ENCODE measurements around the gene BASP1.

BASP1 gene

DNA sequence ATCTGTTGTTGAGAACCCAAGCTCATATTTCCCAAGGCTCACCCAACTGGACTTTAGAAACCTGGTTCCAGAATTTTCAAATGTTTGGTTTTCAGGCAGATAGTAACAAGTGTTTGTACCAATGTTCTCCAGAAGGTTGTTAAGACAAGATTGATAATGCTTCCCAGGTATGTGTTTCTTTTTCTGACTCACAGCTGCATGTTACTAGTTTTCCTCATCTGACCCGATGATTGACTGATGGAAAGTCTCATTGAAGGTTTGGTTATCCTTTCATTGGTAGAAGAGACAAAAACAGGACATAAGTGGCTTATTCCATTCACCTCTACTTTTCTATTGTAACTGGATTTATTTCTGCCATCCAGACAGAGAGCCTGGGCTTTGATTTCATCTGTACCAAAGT lies 10.4 kb downstream of the BASP1 start:
- no peaks in the 10 kb centered on the region for H3K36me3 ChIP-seq
- no peaks in the 10 kb centered on the region for H3K9me3 ChIP-seq (ENCODE audit: severe bottlenecking)
- H3K4me3 ChIP-seq (ENCODE audit: low read depth, low read length): no peak overlapping the region
- TF ChIP-seq, protein P1, sequence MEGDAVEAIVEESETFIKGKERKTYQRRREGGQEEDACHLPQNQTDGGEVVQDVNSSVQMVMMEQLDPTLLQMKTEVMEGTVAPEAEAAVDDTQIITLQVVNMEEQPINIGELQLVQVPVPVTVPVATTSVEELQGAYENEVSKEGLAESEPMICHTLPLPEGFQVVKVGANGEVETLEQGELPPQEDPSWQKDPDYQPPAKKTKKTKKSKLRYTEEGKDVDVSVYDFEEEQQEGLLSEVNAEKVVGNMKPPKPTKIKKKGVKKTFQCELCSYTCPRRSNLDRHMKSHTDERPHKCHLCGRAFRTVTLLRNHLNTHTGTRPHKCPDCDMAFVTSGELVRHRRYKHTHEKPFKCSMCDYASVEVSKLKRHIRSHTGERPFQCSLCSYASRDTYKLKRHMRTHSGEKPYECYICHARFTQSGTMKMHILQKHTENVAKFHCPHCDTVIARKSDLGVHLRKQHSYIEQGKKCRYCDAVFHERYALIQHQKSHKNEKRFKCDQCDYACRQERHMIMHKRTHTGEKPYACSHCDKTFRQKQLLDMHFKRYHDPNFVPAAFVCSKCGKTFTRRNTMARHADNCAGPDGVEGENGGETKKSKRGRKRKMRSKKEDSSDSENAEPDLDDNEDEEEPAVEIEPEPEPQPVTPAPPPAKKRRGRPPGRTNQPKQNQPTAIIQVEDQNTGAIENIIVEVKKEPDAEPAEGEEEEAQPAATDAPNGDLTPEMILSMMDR (IDR thresholded peaks at IDR 0.05; ENCODE audit: low read depth, low read length): no peak
- no peak overlapping the region for H3K27ac ChIP-seq
- H3K27me3 ChIP-seq (ENCODE audit: insufficient read depth, low read depth, severe bottlenecking): no peaks in the 10 kb centered on the region
- DNase-seq: no peak

DNA sequence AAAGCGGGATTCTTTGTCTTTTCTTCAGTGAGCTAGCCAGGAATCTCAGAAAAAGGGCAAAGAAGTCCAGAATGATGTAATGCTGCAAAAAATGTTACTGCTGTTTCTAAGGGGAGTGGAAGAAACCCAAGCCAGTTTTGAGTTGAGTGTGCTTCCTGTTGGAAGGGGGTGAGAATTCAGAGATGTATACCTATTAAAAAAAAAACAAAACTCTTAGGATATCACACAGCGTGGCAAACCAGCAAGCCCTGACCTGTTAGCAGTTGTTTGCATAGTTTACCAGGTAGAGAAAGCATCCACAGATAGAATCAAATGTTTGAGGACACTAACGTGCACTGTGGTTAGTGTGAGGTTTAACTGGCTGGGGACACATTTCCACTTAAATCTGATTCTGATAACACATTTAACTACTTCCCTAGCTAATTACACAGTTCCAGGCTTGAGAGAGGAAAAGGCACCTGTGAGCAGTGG lies 11.4 kb downstream of the BASP1 start:
- H3K9me3 ChIP-seq (ENCODE audit: severe bottlenecking): no peaks in the 10 kb centered on the region
- H3K36me3 ChIP-seq: no peaks in the 10 kb centered on the region
- no peak for DNase-seq
- H3K27me3 ChIP-seq (ENCODE audit: insufficient read depth, low read depth, severe bottlenecking): no peaks in the 10 kb centered on the region
- TF ChIP-seq, protein P1 (IDR thresholded peaks at IDR 0.05; ENCODE audit: low read depth, low read length): no peak
- H3K27ac ChIP-seq: no peak overlapping the region
- H3K4me3 ChIP-seq (ENCODE audit: low read depth, low read length): no peak overlapping the region

DNA sequence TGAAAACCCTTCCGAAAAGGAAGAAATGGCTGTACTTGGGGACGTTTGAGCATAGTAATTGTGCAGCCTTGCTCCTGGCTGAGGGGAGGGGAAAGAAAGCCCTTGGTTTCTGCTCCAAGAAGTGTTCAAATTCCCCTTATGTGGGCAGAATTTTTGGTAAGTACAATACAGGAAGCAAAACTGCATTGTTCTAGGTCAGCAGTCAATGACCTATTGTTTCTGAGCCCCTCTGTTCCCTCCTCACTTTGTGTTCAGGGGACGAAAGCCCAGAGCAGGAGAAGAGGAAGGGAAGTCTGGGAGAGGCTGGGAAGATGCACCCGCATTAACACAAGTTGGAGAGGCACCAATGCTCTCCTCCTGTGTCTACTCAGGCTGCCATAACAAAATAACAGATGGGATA lies 11.9 kb downstream of the BASP1 start:
- no peak for DNase-seq
- Histone ChIP-seq H3K36me3 (no peaks in the 10 kb centered on the region), H3K27me3 (ENCODE audit: insufficient read depth, low read depth, severe bottlenecking) (no peaks in the 10 kb centered on the region), H3K9me3 (ENCODE audit: severe bottlenecking) (no peaks in the 10 kb centered on the region), H3K27ac (no peak overlapping the region), H3K4me3 (ENCODE audit: low read depth, low read length) (no peak overlapping the region)
- TF ChIP-seq, protein P1 (IDR thresholded peaks at IDR 0.05; ENCODE audit: low read depth, low read length): no peak

DNA sequence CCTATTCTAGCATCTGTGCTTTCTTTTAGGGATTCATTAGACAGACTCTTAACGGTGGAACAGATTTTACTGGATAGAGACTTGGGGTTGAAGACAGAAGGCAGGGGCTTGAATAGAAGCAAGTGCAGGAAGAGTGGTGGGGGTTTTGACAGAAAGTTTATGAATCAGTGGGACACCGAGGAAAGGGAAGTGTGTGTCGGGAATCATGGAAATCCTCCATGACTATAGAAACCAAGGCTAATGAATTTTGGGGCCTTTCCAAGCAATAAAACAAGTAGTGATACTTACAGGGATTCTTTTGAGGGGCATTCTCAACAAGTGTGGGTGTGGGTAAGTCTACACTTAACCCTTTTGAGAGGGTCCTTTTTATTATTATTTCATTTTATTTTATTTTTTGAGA lies 12.8 kb downstream of the BASP1 start:
- no peaks in the 10 kb centered on the region for H3K36me3 ChIP-seq

DNA sequence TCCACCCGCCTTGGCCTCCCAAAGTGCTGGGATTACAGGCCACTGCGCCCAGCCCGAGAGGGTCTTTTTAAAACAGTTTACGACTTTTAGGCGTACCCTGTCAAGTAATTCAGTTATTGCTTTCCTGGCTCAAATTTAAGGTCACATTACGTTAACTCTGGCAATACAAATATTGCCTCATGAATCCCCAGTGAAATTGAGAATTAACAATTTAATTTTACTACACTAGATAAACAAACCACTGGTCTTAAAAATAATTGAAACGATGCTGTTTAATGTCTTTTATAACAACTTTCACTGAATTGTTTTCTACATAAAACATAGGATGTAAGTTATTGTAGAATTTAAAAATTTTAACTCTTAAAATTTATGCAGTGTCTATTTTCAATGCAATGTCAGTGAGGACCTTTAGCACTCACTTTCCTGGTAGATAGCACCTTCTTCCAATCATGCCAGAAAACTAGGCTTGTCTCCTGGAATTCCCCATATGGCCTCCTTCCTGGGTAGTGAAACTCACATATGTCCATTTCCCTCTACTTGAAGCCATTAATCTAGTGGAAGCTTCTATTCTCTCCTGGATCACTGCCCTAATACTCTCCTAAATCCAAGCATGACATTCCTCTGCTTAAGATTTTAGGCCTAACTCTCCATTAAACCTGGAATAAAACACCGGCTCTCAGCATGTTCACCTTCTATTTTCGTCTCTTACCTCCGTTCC lies 13.5 kb downstream of the BASP1 start:
- Histone ChIP-seq H3K27ac (no peak overlapping the region), H3K9me3 (ENCODE audit: severe bottlenecking) (no peaks in the 10 kb centered on the region), H3K4me3 (ENCODE audit: low read depth, low read length) (no peak overlapping the region), H3K36me3 (no peaks in the 10 kb centered on the region), H3K27me3 (ENCODE audit: insufficient read depth, low read depth, severe bottlenecking) (no peaks in the 10 kb centered on the region)
- no peak for DNase-seq
- TF ChIP-seq, protein P1 (IDR thresholded peaks at IDR 0.05; ENCODE audit: low read depth, low read length): no peak

More for the DNA sequence above, 12.8 kb downstream of the BASP1 start:
- no peak for DNase-seq
- no peaks in the 10 kb centered on the region for H3K27me3 ChIP-seq (ENCODE audit: insufficient read depth, low read depth, severe bottlenecking)
- H3K4me3 ChIP-seq (ENCODE audit: low read depth, low read length): no peak overlapping the region
- H3K27ac ChIP-seq: no peak overlapping the region
- H3K9me3 ChIP-seq (ENCODE audit: severe bottlenecking): no peaks in the 10 kb centered on the region
- TF ChIP-seq, protein P1 (IDR thresholded peaks at IDR 0.05; ENCODE audit: low read depth, low read length): no peak

DNA sequence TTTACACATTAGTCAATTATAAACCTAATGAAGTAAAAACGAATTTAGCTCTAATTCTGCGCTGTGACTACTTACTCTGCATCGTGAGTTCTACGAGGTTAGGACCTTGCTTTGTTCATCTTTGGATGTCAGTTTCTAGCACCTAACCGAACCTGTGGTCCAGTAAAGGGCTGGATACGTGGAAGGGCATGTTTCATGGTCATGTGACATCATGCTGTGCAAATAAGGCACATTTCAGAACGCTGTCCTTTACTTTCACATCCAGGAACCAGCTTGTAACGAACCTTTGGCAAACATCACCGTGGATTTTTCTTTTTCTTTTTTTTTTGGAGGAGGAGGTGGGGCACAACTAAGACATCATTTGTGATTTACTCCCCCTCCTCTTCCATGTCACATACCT lies 15.0 kb downstream of the BASP1 start:
- Histone ChIP-seq H3K36me3 (no peaks in the 10 kb centered on the region), H3K4me3 (ENCODE audit: low read depth, low read length) (no peak overlapping the region), H3K27ac (no peak overlapping the region), H3K9me3 (ENCODE audit: severe bottlenecking) (no peaks in the 10 kb centered on the region), H3K27me3 (ENCODE audit: insufficient read depth, low read depth, severe bottlenecking) (no peaks in the 10 kb centered on the region)
- TF ChIP-seq, protein P1 (IDR thresholded peaks at IDR 0.05; ENCODE audit: low read depth, low read length): no peak
- DNase-seq: no peak

Data from WERI-Rb-1 (cell line).